ENCODE data around the gene WWOX. TPM values are rescaled to one million over a fixed set of nuclear protein-coding genes. Genes with fewer than 3 reads are reported as not detected.
A peak's percentile ranks its signal among the peaks of the same experiment; 100 is the strongest.

WWOX gene
- total and polyA plus RNA-seq, 2 experiments from 2014 or later: 17.0 to 39.8 TPM

DNA sequence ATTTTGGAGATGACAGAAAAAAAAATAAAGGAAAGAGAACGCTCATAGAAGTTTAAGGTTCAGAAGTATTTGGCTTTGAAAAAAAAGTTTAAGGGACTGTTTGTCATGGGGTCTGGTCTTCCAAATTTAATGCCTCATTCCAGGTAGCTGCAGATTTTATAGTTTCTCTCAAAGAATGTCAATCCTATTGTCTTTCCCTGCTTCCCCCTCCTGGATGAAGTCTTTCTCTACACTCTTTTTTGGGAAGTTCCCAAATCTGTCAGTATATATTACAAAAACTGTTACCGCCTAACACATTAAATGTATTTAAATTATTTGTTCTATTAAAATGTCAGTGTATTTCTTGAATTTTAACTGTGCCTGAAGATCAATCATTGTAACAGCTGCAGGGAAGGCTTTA, 1043.6 kb downstream of the WWOX start:
- WGBS (ENCODE audit: low lambda C conversion rate, missing lambda C conversion rate): 83% methylated on average over 2 of the region's 2 CpGs
- no peaks in the 10 kb centered on the region for H3K9me2 ChIP-seq (replicated peaks; ENCODE audit: insufficient read depth)

DNA sequence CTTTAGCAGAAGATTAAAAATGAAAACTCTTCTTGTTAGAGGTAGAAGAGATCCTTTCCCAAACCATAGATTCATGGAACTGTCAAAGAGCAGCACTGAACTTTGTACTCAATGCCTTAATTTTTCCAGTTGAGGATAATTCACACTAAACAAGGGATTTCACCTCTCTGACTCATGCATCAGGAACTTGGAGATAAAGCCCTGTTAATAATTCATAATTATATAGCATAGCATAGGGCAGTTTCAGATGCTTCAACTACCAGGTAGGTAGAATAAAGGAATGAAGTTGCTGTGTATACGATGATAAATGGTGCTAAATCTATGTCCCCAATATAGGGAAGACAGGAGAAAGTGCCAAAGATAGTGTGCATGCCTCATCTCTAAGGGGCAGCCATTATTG, 1050.7 kb downstream of the WWOX start:
- Histone ChIP-seq H3K4me2 (peak overlapping the region; percentile 6), H3K9me2 (replicated peaks; ENCODE audit: insufficient read depth) (no peaks in the 10 kb centered on the region), H3K36me3 (replicated peaks; ENCODE audit: insufficient read depth, low read depth) (no peaks in the 10 kb centered on the region), H3K27ac (peak overlapping the region; percentile 82), H2AFZ (no peak overlapping the region), H3K27me3 (no peaks in the 10 kb centered on the region), H4K20me1 (ENCODE audit: insufficient read depth, poor library complexity, severe bottlenecking) (no peaks in the 10 kb centered on the region), H3K4me1 (ENCODE audit: insufficient read depth) (peaks cover 6% of the 10 kb centered on the region), H3K79me2 (no peaks in the 10 kb centered on the region), H3K9me3 (ENCODE audit: low read depth) (no peaks in the 10 kb centered on the region), H3K4me3 (no peak overlapping the region)
- WGBS (ENCODE audit: low lambda C conversion rate, missing lambda C conversion rate): 38% methylated on average over 1 of the region's 1 CpG
- TF ChIP-seq, protein P1, sequence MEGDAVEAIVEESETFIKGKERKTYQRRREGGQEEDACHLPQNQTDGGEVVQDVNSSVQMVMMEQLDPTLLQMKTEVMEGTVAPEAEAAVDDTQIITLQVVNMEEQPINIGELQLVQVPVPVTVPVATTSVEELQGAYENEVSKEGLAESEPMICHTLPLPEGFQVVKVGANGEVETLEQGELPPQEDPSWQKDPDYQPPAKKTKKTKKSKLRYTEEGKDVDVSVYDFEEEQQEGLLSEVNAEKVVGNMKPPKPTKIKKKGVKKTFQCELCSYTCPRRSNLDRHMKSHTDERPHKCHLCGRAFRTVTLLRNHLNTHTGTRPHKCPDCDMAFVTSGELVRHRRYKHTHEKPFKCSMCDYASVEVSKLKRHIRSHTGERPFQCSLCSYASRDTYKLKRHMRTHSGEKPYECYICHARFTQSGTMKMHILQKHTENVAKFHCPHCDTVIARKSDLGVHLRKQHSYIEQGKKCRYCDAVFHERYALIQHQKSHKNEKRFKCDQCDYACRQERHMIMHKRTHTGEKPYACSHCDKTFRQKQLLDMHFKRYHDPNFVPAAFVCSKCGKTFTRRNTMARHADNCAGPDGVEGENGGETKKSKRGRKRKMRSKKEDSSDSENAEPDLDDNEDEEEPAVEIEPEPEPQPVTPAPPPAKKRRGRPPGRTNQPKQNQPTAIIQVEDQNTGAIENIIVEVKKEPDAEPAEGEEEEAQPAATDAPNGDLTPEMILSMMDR (IDR thresholded peaks at IDR 0.05; ENCODE audit: poor library complexity): no peak
- TF ChIP-seq EZH2phosphoT487 (IDR thresholded peaks at IDR 0.05; ENCODE audit: low read depth, severe bottlenecking, unreplicated experiment): no peak
- no peak for TF ChIP-seq EZH2 (IDR thresholded peaks at IDR 0.05; ENCODE audit: borderline replicate concordance)
- peak; percentile 37 for DNase-seq (ENCODE audit: low spot score)

More for the DNA sequence above, 1043.6 kb downstream of the WWOX start:
- H4K20me1 ChIP-seq (ENCODE audit: insufficient read depth, poor library complexity, severe bottlenecking): no peaks in the 10 kb centered on the region
- H3K27me3 ChIP-seq: no peaks in the 10 kb centered on the region
- no peaks in the 10 kb centered on the region for H3K36me3 ChIP-seq (replicated peaks; ENCODE audit: insufficient read depth, low read depth)
- no peaks in the 10 kb centered on the region for H3K9me3 ChIP-seq (ENCODE audit: low read depth)
- no peaks in the 10 kb centered on the region for H3K79me2 ChIP-seq
- DNase-seq (ENCODE audit: low spot score): no peak
- H3K27ac ChIP-seq: no peak overlapping the region
- no peak overlapping the region for H3K4me3 ChIP-seq
- H2AFZ ChIP-seq: no peak overlapping the region
- TF ChIP-seq EZH2 (IDR thresholded peaks at IDR 0.05; ENCODE audit: borderline replicate concordance): no peak
- no peak for TF ChIP-seq EZH2phosphoT487 (IDR thresholded peaks at IDR 0.05; ENCODE audit: low read depth, severe bottlenecking, unreplicated experiment)
- TF ChIP-seq, protein P1 (IDR thresholded peaks at IDR 0.05; ENCODE audit: poor library complexity): no peak
- H3K4me1 ChIP-seq (ENCODE audit: insufficient read depth): no peaks in the 10 kb centered on the region
- no peak overlapping the region for H3K4me2 ChIP-seq

DNA sequence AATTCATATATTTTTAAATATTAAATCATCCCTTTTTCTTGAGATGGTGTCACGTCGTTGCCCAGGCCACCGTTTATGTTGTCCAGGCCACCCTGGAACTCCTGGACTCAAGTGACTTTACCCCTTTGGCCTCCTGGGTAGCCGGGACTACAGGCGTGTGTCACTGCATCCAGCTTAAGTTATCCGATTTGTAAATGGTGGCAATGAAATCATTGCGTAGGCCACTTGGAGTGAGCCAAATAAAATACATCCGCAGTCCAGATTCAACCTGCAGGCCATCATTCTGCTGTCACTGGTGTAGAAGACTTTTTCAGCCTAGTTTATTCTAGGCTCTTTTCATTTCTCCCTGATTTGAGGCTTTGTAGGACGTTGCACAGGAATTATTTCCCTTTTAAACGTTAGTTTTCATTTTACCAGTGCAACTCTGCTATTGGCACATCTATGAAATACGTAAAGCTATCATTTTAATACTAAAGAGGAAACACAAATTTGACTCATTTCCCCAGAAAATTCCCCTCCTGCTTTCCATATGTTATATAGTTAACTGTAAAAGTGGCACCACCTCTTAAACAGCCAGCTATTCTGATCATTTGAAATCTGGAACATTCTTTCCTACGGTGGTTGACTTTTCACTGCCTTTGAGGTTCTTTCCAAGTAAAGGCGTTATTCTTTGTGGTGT, 1051.3 kb downstream of the WWOX start:
- Histone ChIP-seq H3K9me2 (replicated peaks; ENCODE audit: insufficient read depth) (no peaks in the 10 kb centered on the region), H3K4me1 (ENCODE audit: insufficient read depth) (peaks cover 6% of the 10 kb centered on the region), H3K9me3 (ENCODE audit: low read depth) (no peaks in the 10 kb centered on the region), H3K36me3 (replicated peaks; ENCODE audit: insufficient read depth, low read depth) (no peaks in the 10 kb centered on the region), H4K20me1 (ENCODE audit: insufficient read depth, poor library complexity, severe bottlenecking) (no peaks in the 10 kb centered on the region), H2AFZ (no peak overlapping the region), H3K27ac (peak overlapping the region; percentile 82), H3K27me3 (no peaks in the 10 kb centered on the region), H3K4me2 (no peak overlapping the region), H3K79me2 (no peaks in the 10 kb centered on the region), H3K4me3 (no peak overlapping the region)
- DNase-seq (ENCODE audit: low spot score): no peak
- 91% methylated on average over 13 of the region's 13 CpGs for WGBS (ENCODE audit: low lambda C conversion rate, missing lambda C conversion rate)
- TF ChIP-seq EZH2phosphoT487 (IDR thresholded peaks at IDR 0.05; ENCODE audit: low read depth, severe bottlenecking, unreplicated experiment) (no peak), EZH2 (IDR thresholded peaks at IDR 0.05; ENCODE audit: borderline replicate concordance) (no peak)
- TF ChIP-seq, protein P1 (IDR thresholded peaks at IDR 0.05; ENCODE audit: poor library complexity): no peak

All from hepatocyte (in vitro differentiated cells).